Measurements from ENCODE around the gene TAF1B.

The TAF1B gene

DNA sequence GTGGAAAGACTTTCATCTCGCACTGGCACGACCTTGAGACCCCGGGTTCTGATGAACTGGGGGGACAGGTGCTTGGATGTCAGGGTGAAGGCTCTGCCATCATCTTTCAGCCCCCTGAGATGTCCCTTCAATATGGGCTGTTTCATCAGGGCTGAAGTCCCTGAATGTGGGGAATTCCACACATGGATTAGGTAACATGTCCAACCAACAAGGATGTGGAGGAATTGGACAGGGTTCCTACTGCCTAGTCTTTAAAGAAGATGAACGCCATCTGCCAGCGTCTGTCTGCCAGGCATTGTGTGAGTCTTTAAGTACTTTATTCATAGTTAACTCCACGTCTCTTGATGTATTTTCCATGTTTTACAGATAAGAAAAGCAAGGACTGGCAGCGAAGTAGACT is 102.3 kb downstream of the TAF1B start:
- DNase-seq: no peak

DNA sequence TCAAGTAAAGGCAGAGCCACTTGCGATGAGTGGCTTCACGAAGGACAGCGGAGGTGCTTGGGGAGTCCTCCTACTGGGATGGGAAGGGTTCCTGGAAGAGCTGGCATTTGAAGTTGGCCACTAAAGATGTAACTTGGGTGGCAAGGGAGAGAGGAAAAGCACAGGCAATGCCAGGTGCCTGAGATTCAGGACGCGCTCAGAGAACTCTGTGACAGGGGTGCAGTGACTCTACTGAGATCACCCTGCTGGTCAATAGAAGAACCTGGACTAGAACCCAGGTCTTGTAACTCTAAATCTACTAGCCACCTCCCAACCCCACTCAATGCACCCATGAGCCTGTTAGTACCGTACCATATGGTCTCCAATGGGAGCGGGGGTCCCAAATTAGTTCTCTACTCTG is 102.8 kb downstream of the TAF1B start:
- no peak for DNase-seq

DNA sequence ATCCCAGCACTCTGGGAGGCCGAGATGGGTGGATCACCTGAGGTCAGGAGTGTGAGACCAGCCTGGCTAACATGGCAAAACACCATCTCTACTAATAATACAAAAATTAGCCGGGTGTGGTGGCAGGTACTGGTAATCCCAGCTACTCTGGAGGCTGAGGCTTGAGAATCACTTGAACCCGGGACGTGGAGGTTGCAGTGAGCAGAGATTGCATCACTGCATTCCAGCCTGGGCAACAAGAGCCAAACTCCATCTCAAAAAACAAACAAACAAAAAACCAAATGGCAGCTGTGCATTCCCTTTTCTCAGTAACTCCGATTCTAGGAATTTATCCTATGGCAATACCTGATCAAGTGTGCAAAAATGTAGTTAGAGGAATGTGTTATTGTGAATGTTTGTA is 103.5 kb downstream of the TAF1B start:
- DNase-seq: no peak

DNA sequence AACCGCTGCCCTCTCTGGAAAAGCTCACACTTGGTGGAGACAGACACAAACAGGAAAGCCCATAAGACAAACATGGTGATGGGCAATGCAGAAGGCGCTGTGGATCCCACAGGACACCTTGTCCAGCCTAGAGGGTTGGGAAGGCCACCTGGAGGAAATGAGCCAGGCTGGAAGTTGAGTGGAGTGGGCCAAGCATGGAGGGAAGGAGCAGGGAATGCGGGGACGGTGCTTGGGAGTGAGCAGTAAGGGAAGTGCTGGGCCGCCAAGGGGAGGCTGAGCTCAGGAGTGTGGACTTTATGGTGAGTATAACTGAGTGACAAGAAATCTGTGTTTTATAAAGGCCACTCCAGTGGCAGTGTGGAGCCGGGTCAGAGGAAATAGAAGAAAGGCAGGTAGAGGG is 105.4 kb downstream of the TAF1B start:
- DNase-seq: no peak

DNA sequence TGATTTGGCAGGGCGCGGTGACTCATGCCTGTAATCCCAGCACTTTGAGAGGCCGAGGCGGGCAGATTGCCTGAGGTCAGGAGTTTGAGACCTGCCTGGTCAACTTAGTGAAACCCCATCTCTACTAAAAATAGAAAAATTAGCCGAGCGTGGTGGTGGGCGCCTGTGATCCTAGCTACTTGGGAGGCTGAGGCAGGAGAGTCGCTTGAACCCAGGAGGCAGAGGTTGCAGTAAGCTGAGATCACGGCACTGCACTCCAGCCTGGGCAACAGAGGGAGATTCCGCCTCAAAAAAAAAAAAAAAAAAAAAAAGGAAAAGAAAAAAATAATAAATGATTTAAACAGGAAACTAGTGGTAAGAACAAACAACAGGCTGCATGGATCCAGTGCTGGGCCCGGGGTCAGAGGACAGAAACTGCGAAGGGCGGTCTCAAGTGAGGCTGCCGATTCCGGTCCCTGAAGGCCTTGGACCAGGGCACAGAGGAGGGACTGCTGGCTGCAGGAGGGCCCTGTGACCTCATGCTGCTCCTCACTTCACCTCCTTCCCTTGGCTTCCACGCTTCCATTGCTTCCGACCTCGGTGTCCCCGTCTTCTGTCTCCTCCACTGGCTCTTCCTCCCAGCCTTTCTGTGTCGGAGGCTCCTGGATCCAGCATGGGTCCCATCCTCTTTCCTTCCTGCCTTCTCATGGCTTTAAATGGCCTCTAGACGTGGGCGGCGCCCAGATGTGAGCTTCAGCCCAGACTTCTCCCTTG is 106.1 kb downstream of the TAF1B start:
- no peak for DNase-seq

DNA sequence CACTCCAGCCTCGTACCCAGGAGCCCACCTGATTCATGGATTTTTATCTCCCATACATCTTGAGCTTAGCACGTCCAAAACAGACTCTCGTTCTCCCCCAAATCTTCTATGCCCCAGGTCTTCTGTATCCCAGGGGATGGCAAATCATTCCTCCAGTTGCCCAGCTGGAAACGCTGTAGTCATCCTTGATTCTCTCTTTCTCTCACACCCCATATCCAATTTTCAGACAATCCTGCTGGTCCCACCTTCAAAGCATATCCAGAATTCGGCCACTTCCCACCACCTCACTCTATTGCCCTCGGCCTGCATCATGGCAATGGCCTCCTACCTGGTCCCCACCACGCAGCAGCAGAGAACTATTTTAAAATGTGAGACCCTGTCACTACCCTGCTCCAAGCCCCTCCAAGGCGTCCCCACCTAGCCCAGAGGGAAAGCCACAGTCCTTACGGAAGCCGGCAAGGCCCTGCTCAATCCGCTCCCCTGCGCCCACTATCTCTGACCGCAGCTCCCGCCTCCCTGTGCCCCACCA is 106.8 kb downstream of the TAF1B start:
- no peak for DNase-seq

DNA sequence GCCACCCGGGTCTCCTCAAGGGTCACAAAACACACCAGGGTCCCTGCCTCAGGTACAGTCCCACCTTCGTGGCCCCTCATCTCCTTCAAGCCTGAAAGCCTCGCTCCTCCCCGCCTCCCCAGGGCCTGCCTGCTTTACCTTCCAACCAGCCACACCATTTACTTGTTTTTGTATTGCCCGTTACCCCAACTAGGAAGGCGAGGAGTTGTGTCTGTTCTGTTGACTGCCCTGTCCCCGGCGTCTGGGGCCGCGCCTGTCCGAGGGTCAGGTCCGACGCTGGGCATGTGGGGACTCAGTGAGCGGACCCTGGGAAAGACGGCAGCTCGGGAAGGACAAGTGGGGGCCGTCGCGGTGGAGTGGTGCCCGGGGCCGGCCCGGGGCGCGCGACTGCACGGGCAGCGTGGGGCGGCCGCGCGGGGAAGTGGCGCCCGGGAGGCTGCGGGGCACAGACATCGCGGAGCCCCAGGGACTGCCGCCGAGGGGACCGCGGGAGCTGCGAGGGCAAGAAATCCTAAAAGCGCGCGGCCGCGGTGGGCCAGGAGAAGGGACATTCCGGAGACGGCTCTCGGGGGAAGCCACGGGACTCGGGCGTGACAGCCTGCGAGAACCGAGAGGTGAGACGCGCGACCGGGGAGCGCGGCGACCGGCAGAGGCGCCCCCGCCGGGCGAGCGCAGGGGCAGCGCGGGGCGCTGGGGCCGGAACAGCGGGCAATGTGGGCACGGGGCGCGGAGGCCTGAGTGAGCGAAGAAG is 107.4 kb downstream of the TAF1B start:
- DNase-seq: peak; percentile 20

DNA sequence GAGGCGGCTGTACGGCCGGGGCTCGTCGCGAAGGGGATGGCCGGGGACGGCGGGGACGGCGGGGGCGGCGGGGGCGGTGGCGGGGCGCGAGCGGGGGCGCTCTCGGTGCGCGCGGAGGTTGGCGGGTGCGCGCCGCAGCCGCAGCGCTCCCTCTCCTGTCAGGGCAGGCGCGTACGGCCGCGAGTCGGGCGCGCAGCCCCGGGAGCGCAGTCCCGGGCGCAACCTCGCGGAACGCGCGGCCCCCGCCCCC is 107.9 kb downstream of the TAF1B start:
- DNase-seq: no peak

DNA sequence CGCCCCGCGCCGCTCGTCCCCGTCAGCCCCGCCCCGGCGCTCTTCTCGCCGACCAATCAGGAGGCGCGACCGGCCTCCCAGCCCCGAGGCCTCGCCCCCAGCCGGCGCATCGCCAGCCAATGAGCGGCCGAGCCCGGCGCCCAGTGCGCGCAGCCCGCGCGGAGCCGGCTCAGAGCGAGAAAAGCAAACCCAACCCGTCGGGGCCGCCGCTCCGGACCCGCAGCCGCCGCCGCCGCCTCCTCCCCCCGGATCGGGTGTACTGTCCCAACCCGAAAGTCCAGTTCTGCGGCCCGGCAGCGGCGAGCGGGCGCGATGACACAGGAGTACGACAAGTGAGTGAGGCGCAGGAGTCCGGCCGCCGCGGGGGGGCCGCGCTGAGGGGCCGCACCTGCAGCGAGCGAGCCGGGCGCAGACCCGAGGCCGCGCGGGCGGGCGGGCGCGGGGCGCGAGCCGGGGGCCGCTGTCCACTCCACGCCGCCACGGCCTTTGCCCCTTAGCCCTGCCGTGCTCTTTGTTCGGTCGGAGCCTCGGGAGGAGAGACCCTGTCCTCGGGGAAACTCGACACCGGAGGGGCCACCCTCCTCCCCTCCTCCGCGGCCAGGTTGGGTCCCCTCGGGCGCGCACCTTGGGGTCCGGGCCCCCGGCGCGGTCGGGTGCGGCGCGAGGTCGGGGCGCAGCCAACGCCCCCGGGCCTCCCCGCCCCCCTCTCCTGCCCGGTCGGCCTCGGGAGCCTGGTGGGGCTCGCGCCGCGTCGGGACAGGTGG is 108.4 kb downstream of the TAF1B start, which contains the start of gene GRHL1:
Gene GRHL1, plus strand, starts transcription at position 172 of the 764 bp plus-strand sequence. Its CDS starts 141 bp downstream, at position 313.
- DNase-seq: peak; percentile 91

DNA sequence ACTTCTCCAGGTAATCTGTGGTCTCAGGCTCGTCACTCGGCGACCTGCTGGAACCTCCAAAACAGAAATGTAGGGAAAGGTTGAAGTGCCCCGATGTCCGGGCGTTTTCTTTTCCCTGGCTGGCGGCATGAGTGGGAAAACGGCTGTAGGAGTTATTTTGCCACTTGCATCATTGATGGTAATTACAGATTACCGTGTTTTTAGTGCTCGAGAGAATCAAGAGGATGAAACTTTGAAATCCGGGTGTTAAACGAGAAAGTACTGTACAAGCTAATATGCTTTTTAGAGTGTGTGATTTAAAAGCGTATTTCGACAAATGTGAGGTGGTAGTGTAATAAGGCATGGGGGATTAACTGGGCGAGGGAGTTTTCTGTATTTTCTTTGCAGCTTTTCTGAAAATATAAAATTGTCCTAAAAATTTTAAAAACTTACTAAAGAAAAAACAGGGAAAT is 109.0 kb downstream of the TAF1B start:
- DNase-seq: no peak

DNA sequence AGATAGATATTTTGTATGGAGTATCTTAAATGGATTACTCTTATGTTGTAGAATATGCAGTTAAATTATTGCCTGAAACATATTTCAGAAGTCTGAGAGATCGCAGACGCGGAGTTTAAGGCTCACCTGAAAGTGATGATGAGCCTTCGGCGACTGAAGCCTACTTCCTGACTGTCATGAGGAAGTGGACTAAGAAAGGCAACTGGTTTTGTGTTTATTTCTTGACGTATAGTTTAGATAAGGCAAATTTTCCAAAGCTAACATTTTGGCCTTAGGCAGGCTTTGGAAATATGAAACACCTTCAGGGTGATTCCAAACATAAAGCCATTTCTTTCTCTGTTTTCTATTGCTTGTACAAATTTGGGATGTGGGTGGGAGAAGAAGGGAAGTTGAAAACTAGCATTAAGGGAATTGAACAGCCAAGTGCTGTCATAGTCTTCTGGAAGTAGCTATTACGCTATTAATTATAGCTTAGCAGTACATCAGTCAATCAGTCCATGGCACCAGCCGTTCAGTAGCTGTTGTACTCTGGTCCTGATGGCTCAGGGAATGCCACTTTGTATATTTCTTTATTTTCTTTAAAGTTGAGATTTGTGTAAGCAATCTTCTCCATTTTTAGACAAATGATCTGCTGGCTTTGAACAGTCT is 109.7 kb downstream of the TAF1B start:
- DNase-seq: no peak

DNA sequence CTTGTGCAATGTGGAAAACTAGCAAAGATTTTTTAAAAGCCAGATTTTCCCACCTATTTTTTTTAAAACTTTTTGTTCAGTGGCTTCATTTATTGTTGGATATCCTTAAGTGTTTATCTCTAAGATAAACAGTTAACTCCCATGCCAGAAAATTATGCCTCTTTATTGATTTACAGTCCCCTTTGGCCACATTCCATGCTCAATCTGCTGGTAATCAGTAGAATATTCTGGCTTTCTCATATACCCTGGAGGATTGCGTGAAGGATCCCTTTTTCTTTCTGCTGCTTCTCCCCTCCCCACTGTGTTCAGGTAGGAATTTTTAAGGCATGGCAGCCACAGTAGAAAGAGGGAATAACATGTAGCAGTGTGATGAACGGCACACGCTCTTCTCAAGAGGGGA is 110.9 kb downstream of the TAF1B start:
- no peak for DNase-seq

DNA sequence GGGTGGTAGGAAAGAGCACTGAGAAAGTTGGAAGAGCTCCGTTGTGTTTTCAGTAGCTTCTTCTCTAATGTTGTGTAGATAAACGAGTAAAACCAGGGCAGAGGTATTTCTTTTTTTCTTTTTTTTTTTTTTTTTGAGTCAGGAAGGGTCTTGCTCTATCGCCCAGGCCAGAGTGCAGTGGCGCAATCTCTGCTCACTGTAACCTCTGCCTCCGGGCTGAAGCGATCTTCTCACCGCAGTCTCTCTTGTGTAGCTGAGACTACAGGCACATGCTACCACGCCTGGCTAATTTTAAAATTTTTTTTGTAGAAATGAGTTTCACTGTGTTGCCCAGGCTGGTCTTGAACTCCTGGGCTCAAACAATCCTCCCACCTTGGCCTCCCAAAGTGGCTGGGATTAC is 114.8 kb downstream of the TAF1B start:
- no peak for DNase-seq

DNA sequence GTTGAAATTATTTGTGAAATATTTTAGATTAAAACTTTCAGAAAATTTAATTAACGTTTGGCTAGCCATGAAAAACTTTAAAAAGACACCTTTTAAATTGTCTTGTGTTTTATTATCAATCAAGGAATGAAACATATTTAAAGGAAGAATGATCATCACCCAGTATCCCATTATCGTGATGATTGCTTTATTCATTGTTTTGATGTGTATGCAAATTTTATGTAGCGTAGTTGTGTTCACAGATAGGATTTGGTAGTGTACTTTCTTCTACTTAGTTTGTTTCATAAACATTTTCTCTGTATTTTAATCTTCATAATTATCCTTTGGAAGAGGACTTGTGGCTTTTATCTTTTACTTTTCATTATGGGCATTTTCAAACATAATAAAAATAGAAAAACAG is 116.0 kb downstream of the TAF1B start:
- no peak for DNase-seq

DNA sequence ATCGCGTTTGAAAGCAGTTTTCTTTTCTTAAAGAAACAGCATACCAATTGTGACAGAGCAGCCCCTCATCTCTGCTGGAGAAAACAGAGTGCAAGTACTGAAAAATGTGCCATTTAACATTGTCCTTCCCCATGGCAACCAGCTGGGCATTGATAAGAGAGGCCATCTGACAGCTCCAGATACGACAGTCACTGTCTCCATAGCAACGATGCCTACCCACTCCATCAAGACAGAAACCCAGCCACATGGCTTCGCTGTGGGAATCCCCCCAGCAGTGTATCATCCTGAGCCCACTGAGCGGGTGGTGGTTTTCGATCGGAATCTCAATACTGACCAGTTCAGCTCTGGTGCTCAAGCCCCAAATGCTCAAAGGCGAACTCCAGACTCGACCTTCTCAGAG is 117.7 kb downstream of the TAF1B start:
- no peak for DNase-seq

DNA sequence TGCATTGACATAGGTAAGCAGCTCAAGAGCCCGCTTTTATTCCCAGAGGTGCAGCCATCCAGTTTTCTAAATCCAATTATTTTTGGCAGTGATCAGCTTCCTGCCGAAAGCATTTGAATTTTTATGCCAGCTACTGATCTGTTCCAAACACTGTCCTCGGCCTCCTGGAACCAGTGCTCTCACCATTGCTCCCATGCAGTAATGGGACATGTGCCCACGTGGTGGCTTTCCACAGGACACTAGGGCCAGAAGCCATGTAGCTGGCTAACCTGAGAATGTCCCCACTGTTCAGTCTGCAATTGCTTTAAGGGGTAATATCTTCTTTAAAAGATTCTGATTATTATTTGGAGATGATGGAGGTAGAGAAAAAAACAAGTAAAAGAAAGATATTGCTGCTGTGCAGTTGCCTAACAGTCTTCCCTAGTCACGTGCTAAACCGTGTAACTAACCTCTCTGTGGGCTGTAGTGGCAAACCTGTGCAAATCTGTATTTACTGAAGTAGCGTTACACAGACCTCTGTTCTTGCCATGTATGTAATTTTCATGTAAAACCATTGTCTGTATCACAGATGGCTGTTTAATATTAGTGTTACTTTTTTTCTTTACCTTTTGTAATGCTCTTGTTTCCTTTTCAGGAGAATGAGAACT is 121.2 kb downstream of the TAF1B start:
- no peak for DNase-seq

DNA sequence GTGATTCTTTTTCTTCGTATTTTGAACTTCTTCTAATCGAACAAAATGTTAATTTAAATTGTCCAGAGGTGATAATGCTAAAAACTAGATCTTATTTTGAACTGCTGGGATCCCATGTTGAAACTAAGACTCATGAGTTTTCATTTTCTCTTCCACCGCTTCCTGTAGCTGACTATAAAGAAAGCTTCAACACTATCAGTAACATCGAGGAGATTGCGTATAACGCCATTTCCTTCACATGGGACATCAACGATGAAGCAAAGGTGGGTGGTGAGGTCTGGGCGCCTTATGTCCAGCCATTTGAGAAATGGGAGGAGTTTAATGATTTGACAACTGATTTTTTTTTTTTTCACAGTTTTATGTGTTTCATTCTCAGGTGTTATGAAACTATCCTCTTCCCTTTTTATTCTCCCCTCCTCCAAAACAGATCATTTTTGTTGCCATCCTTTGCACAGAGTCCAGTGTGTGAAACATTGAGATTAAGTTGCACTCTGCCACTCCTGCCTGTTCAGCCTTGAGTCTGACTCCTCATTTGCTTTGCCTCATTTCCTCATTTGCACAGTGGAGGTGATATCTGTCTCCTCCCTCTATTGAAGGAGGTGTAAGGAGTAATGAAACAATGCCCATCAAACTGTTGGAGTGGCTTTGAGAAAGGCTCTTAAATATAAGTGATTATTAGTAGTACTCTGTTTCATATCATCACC is 122.0 kb downstream of the TAF1B start:
- DNase-seq: peak; percentile 35

DNA sequence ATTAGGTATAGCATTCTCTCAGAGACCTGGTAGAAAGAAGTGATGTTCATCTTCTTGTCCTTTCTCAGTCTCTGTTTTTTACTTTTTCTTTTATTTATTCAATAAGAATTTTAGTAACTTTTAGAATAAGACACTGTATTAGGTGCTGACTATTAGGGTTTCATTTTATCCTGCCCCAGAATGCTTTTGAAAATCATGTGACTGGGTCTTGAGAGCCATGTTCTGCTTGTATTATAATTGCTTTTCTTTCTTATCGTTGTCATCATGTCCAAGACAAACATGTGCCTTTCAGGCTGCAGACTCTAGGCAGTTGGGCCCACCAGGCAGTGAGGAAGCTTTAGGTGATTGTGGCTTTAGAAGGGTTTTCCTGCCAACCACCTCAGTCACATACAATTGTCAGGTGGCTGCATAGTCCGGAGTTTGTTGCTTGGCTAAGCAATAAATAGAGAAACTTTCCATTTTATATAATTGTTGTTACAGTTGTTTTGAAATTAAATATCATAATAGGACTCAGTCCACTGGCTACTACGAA is 123.3 kb downstream of the TAF1B start:
- DNase-seq: no peak

DNA sequence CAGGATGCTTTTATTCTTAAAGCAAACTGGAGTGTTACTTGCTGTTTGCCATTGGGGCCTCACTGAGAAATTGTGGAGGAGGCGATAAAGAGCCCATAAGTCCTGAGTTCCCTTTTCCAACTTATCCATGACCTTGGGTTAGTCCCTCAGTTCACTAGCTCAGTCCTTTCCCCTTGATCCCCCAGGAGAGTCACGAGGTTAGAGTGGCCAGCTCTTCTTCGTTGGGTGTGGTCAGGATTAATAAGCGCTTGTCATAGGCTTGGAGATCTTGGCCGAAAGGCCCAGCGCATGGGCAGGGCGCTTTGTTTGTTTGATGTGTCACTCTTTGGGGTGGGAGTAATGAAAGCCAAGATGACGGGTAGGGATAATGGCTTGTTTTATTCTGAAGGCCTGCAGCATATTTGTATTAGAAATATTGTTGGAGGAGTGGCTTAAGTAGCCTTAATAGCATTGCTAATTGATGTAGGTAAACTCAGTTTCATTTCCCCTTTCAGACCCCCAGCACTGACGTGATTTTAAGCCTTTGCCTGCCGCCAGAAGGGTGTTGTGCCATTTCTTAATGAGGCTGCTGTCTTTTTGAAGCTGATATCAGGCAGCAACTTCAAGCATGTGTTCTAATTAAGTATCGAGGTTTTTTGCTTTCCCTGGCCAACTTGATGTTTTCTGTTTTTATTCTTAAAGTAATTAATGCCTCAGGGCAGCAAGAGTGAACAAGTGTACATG is 123.9 kb downstream of the TAF1B start:
- no peak for DNase-seq

DNA sequence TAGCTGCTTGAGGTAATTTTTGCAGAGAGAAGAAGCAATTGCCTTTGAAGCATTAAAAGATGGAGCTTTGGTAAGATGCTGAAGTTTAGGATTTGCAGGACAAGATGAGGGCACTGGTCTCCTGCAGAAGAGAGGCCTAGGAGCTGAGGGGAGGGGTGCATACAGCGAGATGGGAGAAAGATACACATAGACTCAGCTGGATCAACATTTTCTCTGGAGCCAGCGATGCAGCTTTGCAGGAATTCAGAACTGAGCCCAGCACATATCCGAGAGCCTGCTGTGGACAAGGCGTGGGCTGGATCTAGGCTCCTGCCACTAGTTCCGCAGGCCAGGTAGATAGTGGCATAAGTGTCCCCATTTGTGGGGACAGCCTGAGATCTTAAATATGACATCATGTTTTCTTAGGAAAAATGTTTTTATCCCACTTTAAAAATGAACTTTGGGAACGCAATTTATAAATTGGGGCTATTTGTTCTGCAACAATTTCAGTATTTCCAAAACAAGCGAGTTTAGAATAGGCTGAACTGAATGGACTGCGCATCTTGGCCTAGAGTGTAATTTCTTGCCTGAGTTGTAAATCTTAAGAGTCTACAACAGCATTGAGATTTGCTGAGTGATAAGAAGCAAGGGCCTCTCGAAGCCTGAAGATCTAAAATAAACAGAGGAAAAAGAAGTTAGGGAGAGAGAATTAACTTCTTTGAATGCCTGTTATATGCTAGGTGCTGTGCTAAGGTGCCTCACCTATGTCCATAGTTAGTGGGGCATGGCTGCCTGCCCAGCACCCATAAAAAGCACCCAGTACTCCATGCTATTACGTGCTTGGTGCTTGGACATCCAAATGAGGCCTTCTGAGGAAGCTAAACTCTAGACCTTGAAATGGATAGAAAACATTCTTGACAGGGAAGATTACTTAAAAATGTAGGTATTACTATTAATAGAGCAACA is 125.6 kb downstream of the TAF1B start:
- DNase-seq: no peak
